ENCODE measurements around the gene SLC17A1. TPM values are rescaled to one million over a fixed set of nuclear protein-coding genes. Genes with fewer than 3 reads are reported as not detected.

The SLC17A1 gene
- total RNA-seq (2022; extraction: Qiagen RNA extraction; ENCODE audit: low read depth): 0.12 TPM in 1 of 5 replicates, not detected in the others

GRCh38 chr6:25831532-25832306, at the start of gene SLC17A1:
Gene SLC17A1 (minus strand): TSS chr6:25832052. CDS start chr6:25830557, 1,495 bp downstream.

GRCh38 chr6:25874118-25874517, 42.3 kb upstream of the SLC17A1 start, which contains the start of gene SLC17A3:
Gene SLC17A3 (minus strand): TSS chr6:25874243. CDS start chr6:25868387, 5,856 bp downstream.

GRCh38 chr6:25754535-25754934, 77.3 kb downstream of the SLC17A1 start, which contains the start of gene SLC17A4:
Gene SLC17A4 (plus strand): TSS chr6:25754742. CDS start chr6:25761963, 7,221 bp downstream.

Other genes starting within 250 kb of the SLC17A1 start
- 0.09 to 0.23 TPM (median 0.19 TPM) in 4 of 5 replicates, not detected in the other for gene SCGN, start 179.8 kb downstream of the SLC17A1 start, total RNA-seq (2022; extraction: Qiagen RNA extraction; ENCODE audit: low read depth)
- gene SLC17A4, start 77.3 kb downstream of the SLC17A1 start, total RNA-seq (2022; extraction: Qiagen RNA extraction; ENCODE audit: low read depth): not detected in 5 replicates
- gene SLC17A3, start 42.2 kb upstream of the SLC17A1 start, total RNA-seq (2022; extraction: Qiagen RNA extraction; ENCODE audit: low read depth): 0.86 to 1.4 TPM (median 1.3 TPM) in 5 replicates
- gene SLC17A2, start 98.6 kb upstream of the SLC17A1 start, total RNA-seq (2022; extraction: Qiagen RNA extraction; ENCODE audit: low read depth): not detected in 5 replicates
- gene TRIM38, start 130.8 kb upstream of the SLC17A1 start, total RNA-seq (2022; extraction: Qiagen RNA extraction; ENCODE audit: low read depth): 1.6 to 2.1 TPM (median 2.0 TPM) in 5 replicates

Measured in A549 treated with GW870086 at 1 μM for 4 hours (cell line).